Neural crest cell (in vitro differentiated cells): ENCODE measurements around the gene PTH2. TPM values are rescaled to one million over a fixed set of nuclear protein-coding genes. Genes with fewer than 3 reads are reported as not detected.

Source experiments
- DNase-seq: peaks from one replicate; pipeline ENCODE4 v3.0.0; 2021; ENCODE audit warnings: low read depth, mixed read lengths, low spot score
- H3K27ac Mint-ChIP-seq: one replicate; pipeline ENCODE4 v1.8.0; 2021; ENCODE audit warnings: mild to moderate bottlenecking, mixed read lengths; ENCODE audit not compliant: unreplicated experiment
- H3K27me3 Mint-ChIP-seq: 2 replicates; pipeline ENCODE4 v1.8.0; 2021; ENCODE audit warnings: low read depth, mild to moderate bottlenecking, mixed read lengths
- H3K36me3 Mint-ChIP-seq: 2 replicates; pipeline ENCODE4 v1.8.0; 2021; ENCODE audit warnings: low read depth, mild to moderate bottlenecking, mixed read lengths
- H3K4me1 Mint-ChIP-seq: 2 replicates; pipeline ENCODE4 v1.8.0; 2021; ENCODE audit warnings: mixed read lengths
- H3K4me3 Mint-ChIP-seq: one replicate; pipeline ENCODE4 v1.8.0; 2021; ENCODE audit warnings: mild to moderate bottlenecking, mixed read lengths
- H3K9me3 Mint-ChIP-seq: 2 replicates; pipeline ENCODE4 v1.8.0; 2021; ENCODE audit warnings: mixed read lengths
- total RNA-seq: library from RNA; stranded (reverse); gene quantifications from 2 replicates; pipeline ENCODE4 v1.2.1, GENCODE V29; 2021
- TF ChIP-seq, protein P1 (sequence below): fragments of 200-600 bp; sonication (generic); conservative IDR thresholded peaks from 2 replicates; pipeline ENCODE4 v1.5.0; 2021; ENCODE audit warnings: antibody characterized with exemption, mild to moderate bottlenecking

The PTH2 gene
- total RNA-seq, 1 donor from 2014 or later, result not detected

DNA sequence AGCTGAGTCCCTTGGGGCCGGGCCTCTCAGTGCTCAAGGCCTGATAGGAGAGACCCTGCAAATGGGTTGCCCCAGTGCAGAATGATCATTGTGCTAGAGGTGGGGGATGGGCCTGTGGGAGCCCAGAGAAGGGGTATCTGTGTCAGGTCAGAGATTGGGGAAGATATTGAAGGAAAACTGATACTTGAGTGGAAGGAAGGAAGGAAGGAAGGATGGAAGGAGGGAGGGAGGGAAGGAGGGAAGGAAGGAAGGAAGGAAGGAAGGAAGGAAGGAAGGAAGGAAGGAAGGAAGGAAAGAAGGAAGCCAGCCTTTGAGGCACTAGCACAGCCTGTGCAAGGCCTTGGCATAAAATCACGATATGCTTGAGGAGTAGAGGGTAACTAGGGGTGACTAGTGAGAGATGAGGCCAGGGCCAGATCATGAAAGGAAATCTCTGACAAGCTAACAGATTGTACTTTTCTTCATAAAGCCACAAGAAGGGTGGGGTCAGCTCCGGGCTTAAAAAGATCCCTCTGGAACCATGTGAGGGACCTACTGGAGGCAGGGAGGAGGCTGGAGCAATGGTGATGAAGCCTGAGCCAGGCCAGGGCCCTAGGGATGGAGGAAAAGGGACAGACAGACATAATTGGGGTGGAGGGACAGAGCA lies 11.4 kb downstream of the PTH2 start:
- Mint-ChIP-seq H3K4me3 (no peak overlapping the region), H3K9me3 (no peaks in the 10 kb centered on the region), H3K36me3 (no peaks in the 10 kb centered on the region), H3K27me3 (peaks cover 20% of the 10 kb centered on the region), H3K27ac (no peak overlapping the region), H3K4me1 (peaks cover 8% of the 10 kb centered on the region)
- no peak for DNase-seq
- TF ChIP-seq, protein P1, sequence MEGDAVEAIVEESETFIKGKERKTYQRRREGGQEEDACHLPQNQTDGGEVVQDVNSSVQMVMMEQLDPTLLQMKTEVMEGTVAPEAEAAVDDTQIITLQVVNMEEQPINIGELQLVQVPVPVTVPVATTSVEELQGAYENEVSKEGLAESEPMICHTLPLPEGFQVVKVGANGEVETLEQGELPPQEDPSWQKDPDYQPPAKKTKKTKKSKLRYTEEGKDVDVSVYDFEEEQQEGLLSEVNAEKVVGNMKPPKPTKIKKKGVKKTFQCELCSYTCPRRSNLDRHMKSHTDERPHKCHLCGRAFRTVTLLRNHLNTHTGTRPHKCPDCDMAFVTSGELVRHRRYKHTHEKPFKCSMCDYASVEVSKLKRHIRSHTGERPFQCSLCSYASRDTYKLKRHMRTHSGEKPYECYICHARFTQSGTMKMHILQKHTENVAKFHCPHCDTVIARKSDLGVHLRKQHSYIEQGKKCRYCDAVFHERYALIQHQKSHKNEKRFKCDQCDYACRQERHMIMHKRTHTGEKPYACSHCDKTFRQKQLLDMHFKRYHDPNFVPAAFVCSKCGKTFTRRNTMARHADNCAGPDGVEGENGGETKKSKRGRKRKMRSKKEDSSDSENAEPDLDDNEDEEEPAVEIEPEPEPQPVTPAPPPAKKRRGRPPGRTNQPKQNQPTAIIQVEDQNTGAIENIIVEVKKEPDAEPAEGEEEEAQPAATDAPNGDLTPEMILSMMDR, result no peak

- Mint-ChIP-seq H3K27ac (no peak overlapping the region), H3K36me3 (no peaks in the 10 kb centered on the region), H3K4me1 (peaks cover 8% of the 10 kb centered on the region), H3K4me3 (no peak overlapping the region), H3K9me3 (no peaks in the 10 kb centered on the region), H3K27me3 (peaks cover 8% of the 10 kb centered on the region)
- no peak for DNase-seq
- TF ChIP-seq, protein P1, result no peak
Observed at GRCh38 chr19:49409441-49410029, 13.7 kb downstream of the PTH2 start.

DNA sequence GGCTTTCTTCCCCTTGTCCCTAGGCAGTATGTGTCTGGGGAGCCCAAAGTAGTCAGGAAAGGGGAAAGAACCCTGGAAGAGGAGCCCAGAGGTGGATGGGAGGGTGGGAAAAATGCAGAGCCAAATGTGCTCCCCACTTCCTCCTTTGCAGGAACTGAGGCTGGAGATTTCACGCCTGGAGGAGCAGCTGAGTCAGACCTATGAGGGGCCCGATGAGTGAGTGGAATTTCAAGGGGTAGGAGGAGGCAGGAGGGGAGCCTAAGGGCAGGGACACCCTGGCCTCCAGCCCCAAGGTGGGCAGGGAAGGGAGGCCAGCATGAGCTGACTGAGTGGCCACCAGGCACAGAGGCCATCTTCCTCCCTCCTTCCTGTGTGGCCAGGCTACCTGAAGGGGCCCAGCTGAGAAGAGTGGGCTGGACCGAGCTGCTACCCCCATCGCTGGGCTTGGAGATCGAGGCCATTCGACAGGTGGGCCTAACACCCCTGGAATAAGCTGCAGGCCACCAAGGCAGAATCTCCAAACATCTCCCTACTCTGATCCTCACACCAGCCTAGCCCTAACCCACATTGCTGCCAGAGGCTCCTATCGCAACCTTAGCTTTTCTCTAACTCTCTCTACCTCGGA lies 14.3 kb downstream of the PTH2 start:
- Mint-ChIP-seq H3K36me3 (no peaks in the 10 kb centered on the region), H3K27ac (no peak overlapping the region), H3K4me1 (peaks cover 8% of the 10 kb centered on the region), H3K4me3 (no peak overlapping the region), H3K27me3 (peaks cover 5% of the 10 kb centered on the region), H3K9me3 (no peaks in the 10 kb centered on the region)
- DNase-seq, result no peak
- TF ChIP-seq, protein P1, result no peak

DNA sequence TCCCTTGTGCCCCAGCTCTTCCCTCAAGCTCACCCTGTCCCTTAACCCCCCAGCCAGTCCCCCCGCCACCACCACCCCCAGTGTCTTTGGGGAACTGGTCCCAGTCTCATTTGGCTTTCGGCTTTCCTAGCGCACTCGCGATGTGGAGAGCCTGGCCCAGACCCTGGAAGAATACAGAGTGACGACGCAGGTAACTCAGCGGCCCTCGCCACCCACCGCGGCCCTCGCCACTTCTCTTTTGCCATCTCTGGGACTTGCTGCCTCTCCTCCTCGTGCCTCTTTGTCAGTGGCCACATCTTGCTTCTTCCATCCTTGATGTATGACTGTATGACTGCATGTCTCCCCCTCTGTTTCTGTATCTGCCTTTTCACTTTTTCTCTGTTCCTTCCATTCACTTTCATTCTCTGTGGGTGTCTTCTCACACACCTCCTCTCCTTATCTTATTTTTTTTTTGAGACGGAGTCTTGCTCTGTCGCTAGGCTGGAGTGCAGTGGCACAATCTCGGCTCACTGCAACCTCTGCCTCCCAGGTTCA lies 15.7 kb downstream of the PTH2 start:
- Mint-ChIP-seq H3K27me3 (peaks cover 3% of the 10 kb centered on the region), H3K4me3 (no peak overlapping the region), H3K4me1 (peaks cover 8% of the 10 kb centered on the region), H3K36me3 (no peaks in the 10 kb centered on the region), H3K9me3 (no peaks in the 10 kb centered on the region), H3K27ac (no peak overlapping the region)
- TF ChIP-seq, protein P1, result no peak
- no peak for DNase-seq

- no peak overlapping the region for H3K27ac Mint-ChIP-seq
- H3K9me3 Mint-ChIP-seq, result no peaks in the 10 kb centered on the region
Observed at GRCh38 chr19:49407079-49407478, 16.2 kb downstream of the PTH2 start.

More at GRCh38 chr19:49407079-49407478, 16.2 kb downstream of the PTH2 start:
- TF ChIP-seq, protein P1, result no peak
- Mint-ChIP-seq H3K27me3 (peaks cover 3% of the 10 kb centered on the region), H3K36me3 (no peaks in the 10 kb centered on the region), H3K4me1 (peaks cover 8% of the 10 kb centered on the region), H3K4me3 (no peak overlapping the region)
- no peak for DNase-seq
